ENCODE measurements around the gene MOB3A. TPM values are rescaled to one million over a fixed set of nuclear protein-coding genes. Genes with fewer than 3 reads are reported as not detected.

Gene MOB3A
- total and polyA plus RNA-seq, 2 of the 8 experiments (the other 6 are each of a cell fraction or from before 2014, with no cell fraction given): 9.2 to 9.6 TPM

DNA sequence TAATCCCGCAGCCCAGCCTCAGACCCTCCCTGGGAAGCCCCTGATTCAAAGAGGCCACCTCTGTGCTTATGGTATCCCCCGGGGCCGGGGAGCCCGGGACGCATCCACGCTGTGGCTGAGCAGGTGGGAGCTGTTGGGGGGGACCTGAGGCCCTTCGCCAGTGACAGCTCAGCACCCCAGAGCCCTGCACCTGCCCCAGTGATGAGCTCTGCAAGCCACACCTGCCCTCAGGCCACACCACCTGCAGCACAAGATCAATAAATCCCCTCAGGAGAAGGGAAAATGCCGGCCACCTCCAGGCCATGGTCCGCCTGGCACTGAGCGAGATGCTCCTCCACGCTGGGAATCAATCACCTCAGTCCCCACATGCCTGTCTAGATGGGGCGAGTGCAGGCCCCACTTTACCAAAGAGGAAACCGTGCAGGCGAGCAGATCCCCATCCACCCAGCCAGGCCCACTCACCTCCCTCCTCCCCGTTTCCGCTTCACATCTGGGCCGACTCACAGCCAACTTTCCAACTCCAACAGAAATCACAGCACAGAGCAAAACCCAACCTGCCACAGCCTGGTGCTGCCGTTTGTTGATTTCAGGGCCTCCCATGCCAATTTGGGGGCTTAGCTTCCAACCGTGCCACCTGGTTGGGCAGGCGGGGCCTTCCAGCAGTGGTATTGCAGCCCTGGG, 12.8 kb downstream of the MOB3A start (continued):
- TF ChIP-seq GABPA (IDR thresholded peaks at IDR 0.05; ENCODE audit: borderline replicate concordance, insufficient read depth, low read length): no peak
- TF ChIP-seq YY1 (IDR thresholded peaks at IDR 0.05; ENCODE audit: low read depth, low read length): no peak
- TF ChIP-seq SIN3A (conservative IDR thresholded peaks at IDR 0.05 in 1 of 2, IDR thresholded peaks at IDR 0.05 in 1 of 2; ENCODE audit: low read depth in 1 of 2, low read length in 2 of 2): no peak
- no peak for TF ChIP-seq ATF2 (IDR thresholded peaks at IDR 0.05; ENCODE audit: low read length)
- TF ChIP-seq JUND (IDR thresholded peaks at IDR 0.05; ENCODE audit: low read length): no peak
- no peak for TF ChIP-seq POLR2A (IDR thresholded peaks at IDR 0.05; ENCODE audit: control extremely low read depth in 1 of 2, low read depth in 2 of 2, low read length in 2 of 2)

All from H1 (cell line).